Coronary artery (tissue), 2 donors: ENCODE measurements around the gene BNIP5.

Experiments used
- DNase-seq: peaks from one replicate; pipeline ENCODE4 v3.0.0-alpha.2; 2017; ENCODE audit warnings: low spot score
- H3K27ac ChIP-seq, 2 donors: fragments of 200-600 bp; sonication (generic); one replicate each; pipeline ENCODE4 v1.5.1; 2016 to 2019
- H3K4me3 ChIP-seq: fragments of 200-600 bp; sonication (generic); 2 replicates; pipeline ENCODE4 v1.5.1; 2016; ENCODE audit warnings: mild to moderate bottlenecking, moderate library complexity
- CTCF ChIP-seq: fragments of 200-600 bp; sonication (generic); IDR thresholded peaks from one replicate; pipeline ENCODE4 v1.5.1; 2019; ENCODE audit warnings: antibody characterized with exemption

The BNIP5 gene

GRCh38 chr6:36296240-36296639 is 40.4 kb downstream of the BNIP5 start:
- Histone ChIP-seq H3K4me3 (no peak overlapping the region), H3K27ac (no peak overlapping the region)
- no peak for TF ChIP-seq CTCF
- no peak for DNase-seq

DNA sequence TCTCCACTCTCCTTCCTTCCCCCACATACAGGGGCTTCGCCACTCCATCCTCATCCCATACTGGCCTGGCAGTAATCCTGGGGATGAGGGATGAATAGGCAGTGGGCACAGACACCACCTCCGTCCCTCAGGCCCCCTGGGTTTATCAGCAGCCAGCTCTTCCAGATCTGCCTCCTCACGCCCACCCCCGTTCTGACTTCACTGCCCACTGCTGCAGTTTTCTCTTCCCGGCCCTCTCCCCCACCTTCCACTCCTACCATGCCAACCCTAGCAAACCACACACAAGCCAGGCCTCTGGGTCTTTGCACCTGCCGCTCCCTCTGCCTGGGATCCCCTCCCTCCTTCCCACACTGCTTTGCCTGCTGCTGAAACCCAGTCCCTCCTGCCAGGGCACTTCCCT is 44.5 kb downstream of the BNIP5 start:
- Histone ChIP-seq H3K27ac (no peak overlapping the region), H3K4me3 (no peak overlapping the region)
- no peak for TF ChIP-seq CTCF
- no peak for DNase-seq

- TF ChIP-seq CTCF = no peak
- no peak overlapping the region for H3K27ac ChIP-seq
- DNase-seq = no peak
- H3K4me3 ChIP-seq = no peak overlapping the region
Measured at GRCh38 chr6:36290668-36291620, 45.7 kb downstream of the BNIP5 start.

DNA sequence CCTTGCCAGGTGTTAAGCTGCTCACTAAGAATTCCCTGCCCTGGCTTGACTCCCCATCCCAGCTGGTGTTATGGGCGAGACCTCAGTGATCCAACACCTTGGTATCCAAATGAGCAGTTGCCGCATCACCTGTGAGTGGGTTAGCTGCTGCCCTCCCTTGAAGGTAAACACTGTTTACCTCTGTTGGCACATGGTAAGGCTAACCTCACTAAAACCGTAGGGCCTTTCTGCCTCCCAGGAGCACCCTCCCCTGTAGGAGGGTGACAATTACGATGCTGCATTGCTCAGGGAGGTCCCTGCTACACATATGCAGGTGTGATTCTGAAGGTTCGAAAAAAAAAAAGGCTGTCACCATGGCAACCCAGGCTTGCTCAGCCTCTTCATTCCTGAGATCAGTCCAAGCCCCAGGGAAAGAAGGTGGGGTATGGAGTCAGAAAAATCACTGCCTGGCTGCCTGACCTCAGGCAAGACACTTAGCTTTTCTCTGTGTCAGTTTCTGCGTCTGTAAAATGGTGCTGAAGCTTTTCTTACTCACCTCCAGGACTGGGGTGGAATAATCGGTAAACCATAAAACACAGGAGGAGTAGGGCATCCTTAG is 47.3 kb downstream of the BNIP5 start:
- Histone ChIP-seq H3K27ac (no peak overlapping the region), H3K4me3 (no peak overlapping the region)
- no peak for DNase-seq
- no peak for TF ChIP-seq CTCF

- H3K27ac ChIP-seq = no peak overlapping the region
- TF ChIP-seq CTCF = no peak
- DNase-seq = no peak
- no peak overlapping the region for H3K4me3 ChIP-seq
Measured at GRCh38 chr6:36286858-36287257, 49.8 kb downstream of the BNIP5 start.

DNA sequence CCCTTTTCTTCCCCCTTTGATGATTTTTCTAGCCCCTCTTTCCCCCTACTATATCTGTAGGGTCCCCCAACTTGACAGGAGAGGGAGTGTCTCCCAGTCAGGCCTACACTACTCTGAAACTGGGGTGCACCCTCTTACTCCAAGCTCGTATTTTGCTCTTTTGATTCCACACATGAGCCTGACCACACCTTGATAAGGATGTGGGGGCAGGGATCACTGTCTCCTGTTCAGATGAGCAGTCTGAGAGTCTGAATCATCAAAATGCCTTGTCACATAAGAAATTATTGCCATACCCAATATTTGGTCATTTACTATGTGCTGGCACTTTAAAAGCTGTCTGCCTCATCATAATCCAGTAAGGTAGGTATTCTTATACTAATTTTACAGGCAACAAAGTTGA is 50.9 kb downstream of the BNIP5 start:
- no peak for TF ChIP-seq CTCF
- no peak overlapping the region for H3K27ac ChIP-seq
- DNase-seq = no peak
- H3K4me3 ChIP-seq = no peak overlapping the region

- H3K4me3 ChIP-seq = no peak overlapping the region
- no peak for DNase-seq
- no peak overlapping the region for H3K27ac ChIP-seq
- no peak for TF ChIP-seq CTCF
Measured at GRCh38 chr6:36285187-36285671, 51.5 kb downstream of the BNIP5 start.
